Measurements from ENCODE around the gene FOCAD.

GRCh38 chr9:20788526-20789451, 104.7 kb downstream of the FOCAD start:
- TF ChIP-seq CTCF (conservative IDR thresholded peaks at IDR 0.05; ENCODE audit: low read length) (no peak), EZH2phosphoT487 (IDR thresholded peaks at IDR 0.05; ENCODE audit: borderline replicate concordance) (no peak)
